SHP77 treated with DMSO at 0.1 percent for 48 hours (cell line): ENCODE measurements around the gene UBIAD1.

Source experiments
- DNase-seq: peaks from one replicate; lab custom pipeline; 2025; lab: John Stamatoyannopoulos, UW

UBIAD1 gene

DNA sequence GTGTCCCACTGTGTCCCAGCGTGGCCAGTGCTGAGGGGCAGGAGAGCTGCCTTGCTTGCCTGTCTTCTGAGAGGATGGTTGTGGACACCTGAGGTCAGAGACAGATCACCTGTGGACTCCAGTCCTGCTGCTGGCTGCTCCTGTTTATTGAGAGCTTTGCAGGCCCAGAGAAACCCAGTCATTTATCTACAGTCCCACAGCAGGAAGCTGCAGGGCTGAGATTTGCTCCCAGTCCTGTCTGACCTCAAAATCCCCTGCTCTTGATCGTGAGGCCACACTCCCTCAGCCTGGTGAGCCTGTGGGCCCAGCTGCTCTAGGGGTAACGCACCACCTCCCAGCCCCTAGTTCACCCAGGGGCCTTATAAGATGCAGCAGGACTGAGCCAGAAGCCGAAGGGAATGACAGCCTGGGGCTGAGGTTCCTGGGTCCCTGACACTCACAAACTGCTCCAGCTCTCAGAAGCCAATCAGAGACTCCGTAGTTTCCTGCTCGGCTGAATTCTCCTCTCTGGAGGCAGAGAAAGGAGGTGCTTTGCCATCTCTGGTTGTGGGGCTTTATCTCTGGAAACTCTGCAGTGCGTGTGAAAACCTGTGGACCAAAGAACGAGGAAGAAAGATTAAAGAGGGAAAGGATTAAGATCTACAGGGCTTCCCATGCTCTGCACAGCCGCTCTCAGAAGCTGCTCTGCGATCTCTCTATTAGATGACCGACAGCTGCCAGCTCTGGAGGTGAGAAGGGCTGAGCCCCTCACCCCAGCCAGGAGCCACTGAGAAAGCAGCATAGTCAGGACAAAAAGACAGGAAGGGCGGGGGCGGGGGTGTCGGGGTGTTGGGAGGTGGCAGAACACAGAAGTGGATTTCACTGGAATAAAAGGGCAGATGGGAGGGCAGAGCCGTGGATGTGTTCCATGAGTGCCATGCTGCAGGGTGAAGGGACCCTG, 39.1 kb downstream of the UBIAD1 start:
- no peak for DNase-seq

DNA sequence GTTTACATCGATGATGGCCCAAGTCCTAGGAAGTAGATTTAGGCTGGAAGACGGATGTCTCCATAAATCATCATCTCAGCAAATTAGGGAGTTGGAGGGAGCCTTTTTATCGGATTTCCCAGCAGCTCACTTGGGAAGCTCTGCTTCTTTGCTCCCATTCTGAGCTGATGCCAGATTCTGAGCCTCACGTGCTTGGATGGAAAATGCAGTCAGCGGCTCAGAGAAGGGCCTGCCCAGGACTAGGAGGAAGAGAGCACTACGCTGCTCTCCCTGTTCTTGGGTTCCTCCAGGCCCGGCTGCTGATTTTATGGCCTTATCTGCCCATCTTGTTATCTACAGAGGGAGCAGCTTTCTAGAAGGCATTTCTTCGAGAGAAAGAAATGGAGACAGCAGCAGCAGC, 42.0 kb downstream of the UBIAD1 start:
- no peak for DNase-seq

DNA sequence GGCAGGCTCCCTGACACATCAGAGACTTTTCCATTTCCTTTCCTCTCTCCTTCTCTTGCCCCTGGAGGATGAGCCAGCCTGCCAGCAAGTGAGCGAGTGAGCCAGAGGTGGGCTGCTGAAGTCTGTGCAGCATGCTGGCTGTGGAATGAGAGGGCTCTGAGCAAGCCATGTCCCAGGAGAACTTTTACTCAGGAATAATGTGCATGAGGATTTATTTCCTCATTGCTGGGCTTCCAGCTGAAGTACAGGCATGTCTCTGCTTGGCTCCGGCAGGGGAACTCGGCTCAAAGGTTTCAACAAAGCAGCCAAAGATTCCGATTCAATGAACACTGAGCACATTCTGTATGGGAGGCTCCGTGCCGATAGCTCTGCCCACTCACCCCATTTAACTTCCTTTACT, 43.7 kb downstream of the UBIAD1 start:
- DNase-seq = no peak

DNA sequence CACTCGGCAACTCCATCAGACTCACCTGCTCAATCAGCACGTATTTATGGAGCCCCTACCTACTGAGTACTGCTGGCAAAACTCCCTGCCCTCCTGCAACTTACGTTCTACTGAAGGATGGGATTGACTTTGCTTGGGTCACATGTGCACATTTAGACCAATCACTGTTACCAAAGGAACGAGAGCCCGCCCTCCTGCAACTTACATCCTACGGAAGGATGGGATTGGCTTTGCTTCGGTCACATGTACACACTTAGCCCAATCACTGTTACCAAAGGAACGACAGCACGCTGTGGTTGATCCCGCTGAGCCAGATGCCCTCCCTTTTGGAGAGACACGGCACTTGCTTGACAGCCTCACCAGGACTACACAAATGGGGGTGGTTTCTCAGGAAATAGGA, 46.0 kb downstream of the UBIAD1 start:
- DNase-seq = no peak

DNA sequence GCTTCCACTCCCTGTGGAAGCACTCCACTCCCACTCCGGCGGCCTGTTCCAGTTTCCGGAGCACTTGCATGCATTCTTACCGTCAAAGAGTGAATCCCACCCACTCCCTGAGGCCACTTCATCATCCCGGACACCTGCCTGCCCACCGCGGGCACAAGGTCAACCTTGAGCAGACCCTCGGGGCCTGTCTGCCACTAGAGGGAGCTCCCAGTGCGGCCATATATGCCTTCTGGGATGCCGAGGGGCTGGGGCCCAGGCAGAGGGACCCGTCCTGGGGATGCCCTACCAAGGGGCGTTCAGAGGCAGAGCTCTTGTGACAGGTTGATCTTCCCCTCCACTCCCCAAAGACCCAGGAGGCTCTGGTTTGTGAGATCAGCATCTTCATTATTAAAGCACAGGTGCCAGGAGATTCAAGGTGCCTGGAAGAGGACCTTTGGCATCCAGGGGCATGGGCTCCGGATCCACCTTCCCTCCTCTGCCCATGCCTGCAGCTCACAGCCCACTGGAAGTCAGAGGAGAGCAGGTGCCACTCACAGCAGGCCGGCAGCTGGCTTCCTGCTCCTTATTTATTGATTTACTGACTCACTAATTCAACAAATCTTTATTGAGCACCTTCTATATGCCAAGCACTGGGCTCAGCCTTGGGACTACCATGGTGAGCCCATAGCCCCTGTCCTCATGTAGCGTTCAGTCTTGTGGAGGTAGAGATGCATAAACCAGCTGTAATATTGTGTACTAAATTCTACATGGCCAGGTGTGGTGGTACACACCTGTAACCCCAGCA, 47.3 kb downstream of the UBIAD1 start:
- peak; percentile 6 for DNase-seq

DNA sequence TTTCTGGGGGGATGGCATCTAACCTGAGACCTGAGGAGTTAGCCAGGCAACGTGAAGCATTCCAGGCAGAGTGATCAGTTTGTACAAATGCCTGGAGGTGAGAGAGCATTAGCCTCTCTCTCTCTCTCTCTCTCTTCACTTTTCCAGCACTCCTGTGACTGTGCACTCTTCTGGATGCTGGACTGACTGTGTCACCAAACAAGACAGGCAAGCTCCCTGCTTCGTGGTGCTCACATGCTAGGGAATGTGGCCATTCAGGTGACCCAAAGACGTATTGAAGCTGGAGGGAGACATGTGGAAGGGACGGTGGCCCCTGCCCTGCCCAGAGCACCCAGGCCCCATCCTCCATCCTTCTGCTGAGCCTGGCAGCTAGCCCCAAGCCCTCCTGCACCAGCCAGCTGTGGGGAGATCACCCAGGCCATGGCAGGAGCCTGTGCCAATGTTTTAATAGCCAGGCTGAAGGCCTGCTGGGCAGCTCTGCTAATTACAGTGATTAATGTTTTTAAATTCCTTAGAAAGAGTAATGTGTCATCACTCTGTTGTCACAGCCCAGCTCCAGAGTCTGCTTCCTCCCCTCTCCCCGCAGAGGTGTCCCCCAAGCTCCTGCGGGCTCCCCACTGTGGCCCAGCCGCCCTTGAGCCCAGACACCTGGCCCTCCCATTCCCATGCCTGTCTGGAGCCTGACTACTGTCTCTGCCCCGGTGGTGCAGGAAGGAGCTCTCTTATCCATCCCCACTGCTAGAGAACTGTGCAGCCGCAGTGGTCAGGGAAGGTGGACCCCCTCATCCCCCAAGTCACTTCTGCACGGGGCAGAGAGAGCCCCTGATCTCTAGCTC, 48.9 kb downstream of the UBIAD1 start:
- DNase-seq = no peak

DNA sequence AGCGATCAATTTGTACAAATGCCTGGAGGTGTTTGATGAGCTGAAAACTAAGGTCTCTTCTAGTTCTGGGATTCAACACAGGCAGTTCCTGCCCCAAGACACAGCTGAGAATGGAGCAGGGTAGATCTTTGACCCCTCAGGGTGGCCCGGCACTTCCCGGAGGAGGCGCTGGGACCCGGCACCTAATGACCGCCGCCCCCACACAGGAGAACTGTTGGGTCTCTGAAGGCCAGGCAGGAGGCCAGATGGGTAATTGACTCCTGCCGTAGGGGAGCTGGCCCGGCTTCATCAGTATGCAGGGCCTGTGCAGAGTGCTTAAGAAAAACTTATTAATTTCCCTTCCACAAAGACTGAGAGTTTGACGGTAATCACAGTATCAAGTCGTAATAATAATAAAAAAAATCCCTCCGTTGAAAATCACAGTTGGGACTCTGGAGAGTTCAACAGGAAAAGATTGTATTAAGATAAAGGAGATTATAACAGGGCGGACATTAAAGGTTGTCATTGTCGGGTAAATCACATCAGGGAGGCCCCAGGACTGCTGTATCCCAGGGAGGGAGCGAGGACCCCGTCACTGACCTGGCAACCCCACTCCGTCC, 51.7 kb downstream of the UBIAD1 start:
- DNase-seq = no peak

DNA sequence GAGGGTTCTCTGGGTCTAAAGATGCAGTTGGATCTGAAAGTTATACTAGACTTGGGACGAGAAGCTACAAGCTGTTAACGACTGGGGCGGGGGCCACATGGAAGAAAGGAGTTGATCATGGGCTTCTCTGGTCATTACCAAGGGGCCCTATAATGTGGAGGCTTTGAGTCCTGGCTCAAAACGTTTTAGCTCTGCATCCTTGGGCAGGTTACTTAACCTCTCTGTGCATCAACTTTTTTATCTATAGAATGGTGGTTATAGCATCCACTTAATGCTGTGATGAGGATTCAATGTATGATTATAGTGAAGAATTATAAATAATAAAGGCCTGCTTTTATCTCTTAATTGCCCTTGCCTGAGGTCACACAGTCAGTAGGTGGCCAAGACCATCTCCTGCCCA, 53.1 kb downstream of the UBIAD1 start:
- DNase-seq = no peak

DNA sequence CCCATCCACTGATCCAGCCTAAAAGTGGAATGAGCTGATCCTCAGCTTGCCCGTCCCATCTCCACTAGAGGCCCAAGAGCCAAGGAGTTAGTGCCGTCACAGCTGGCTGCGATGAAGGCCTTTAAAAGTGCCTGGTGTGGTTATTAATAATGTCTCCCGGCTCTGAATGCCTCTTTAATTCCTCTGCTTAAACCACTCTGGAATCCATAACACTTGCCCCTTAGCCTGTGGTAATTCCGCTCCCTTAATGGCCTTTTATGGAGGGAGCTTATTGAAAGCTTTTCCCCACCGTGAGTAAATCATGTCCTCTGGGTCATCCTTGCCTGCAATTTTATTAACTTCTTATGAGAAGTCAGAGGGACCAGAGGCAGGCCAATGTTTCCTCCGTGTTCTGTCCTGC, 55.4 kb downstream of the UBIAD1 start:
- no peak for DNase-seq

DNA sequence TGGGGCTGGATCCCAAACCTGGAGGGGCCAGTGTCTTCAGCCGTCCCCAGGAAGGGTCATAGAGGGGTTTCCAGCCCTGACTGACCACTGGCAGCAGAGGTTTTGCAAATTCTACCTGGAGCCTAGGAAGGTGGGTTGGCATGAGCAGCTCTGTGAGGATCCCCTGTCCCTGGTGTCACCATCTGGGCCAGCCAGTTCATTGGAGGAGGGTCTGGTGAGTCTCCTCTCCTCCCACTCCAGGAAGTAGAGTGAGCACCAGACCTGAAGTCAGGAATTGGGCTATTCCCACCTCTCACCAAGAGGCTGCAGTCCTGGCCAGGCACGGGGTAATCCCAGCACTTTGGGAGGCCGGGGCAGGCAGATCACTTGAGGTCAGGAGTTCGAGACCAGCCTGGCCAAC, 57.4 kb downstream of the UBIAD1 start:
- no peak for DNase-seq

DNA sequence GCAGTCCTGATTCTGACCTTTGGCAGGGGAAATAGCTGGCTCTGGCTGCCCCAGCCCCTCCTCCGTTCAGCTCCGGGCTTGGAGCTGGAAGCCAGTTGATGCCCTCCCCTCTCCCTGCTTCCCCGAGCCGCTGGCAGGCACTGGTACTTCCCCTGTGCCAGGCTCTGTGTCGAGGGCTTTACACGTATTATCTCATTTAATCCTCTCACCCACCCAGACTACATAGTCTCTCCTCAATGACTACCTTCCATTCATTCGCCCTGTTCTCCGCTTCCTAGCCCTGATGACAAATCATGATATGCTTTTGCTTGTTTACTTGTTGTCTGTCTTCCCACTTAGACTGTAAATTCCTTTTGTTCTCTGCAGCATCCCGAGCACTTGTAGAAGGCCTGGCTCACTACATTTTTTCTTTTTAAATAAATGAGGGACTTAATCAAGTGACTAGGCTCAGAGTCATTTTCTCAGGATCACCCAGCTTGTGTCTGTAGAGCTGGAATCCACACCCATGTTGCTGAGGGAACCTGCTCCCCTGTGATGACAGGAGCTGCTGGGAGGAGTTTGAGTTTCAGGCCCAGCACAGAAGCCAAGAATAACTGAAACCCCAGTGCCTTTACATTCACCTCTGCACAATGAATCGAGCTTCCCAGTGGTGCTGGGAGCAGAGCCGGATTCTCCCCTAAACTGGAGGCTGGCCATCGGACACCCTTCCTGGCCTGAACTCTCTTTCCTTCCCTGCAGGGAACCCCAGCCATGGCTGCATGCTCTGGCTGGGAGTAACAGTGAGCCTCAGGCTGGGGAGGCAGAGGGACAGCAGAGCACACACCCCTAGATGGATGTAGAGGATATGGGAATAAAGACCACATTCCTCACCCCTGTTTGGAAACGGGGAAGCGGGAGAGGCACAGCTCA, 58.3 kb downstream of the UBIAD1 start:
- no peak for DNase-seq

DNA sequence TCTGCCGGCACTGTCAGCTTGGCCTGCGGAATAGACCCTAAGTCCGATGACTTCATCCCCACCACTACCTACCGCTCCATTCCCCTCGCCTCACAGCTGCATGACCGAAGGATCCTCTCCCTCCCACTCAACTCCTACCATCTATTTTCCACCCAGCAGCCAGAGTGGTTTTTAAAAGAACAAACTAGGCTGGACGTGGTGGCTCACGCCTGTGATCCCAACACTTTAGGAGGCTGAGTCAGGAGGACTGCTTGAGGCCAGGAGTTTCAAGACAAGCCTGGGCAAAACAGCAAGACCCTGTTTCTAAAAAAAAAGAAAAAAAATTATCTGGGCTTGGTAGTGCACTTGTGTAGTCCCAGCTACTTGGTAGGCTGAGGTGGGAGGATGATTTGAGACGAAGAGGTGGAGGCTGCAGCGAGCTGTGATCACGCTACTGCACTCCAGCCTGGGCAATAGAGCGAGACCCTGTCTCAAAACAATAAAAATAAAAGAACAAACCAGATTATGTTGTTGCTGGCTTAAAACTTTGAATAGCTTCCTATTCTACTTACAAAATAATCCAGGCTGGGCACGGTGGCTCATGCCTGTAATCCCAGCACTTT, 59.0 kb downstream of the UBIAD1 start:
- no peak for DNase-seq

DNA sequence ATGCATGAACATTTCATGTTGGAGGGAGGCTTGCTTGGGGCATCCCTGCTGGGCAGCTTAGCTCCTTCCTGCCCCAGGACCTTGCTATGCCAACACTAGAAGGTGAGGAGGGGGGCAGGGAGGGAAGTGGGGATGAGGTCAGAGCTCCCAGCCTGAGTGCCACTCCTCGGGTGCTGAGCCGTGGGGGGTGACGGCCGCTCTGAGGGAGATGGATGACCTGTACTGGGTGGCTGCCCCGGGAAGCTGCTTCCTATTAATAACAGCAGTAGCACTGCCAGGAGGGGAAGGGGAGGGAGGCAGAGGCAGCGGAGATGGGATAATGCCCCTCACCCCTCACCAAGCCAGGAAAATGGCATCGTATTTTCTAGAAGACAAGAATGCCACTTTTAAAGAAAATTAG, 60.6 kb downstream of the UBIAD1 start:
- DNase-seq = no peak

DNA sequence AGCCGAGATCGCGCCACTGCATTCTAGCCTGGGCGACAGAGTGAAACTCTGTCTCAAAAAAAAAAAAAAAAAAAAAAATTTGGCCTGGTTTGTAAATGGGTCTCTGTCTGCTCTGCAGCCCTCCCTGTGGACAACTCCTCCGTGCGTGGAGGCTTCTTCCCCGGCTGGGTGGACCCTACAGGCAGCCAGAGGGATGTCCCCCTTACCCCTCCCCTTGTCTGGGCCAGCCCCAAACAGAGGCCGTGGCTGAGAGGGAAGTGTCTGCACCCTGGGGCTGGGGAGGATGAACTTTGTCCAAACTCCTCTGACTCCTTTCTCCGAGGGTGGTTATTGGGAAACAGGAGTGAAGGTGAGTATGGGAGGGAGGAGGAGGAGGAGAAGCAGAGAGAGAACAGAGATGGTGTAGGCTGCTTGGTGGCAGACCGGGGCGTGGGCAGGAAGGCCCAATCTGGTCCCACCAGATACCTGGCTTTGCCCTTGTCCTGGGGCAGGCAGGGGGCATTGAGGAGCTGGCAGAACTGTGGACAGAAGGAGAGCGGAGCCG, 61.3 kb downstream of the UBIAD1 start:
- no peak for DNase-seq

DNA sequence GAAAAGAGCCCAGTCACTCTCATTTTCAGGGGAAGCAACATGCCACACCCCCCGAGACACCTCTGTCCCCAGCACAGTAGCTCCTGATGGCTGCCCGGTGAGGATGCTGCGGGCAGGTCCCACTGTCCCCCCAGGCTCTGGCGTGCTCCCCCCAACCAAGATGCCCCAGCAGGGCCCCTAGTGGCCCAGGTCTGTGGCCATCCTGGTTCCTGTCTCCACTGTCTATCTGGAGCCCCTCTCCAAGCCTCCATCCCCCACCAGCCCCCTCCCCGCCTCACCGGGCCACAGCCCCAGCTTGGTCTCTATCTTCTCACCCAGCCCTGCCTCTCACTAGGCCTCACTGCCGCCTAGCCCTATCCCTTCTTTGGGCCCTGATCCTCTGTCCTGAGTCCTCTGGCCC, 61.8 kb downstream of the UBIAD1 start:
- no peak for DNase-seq

DNA sequence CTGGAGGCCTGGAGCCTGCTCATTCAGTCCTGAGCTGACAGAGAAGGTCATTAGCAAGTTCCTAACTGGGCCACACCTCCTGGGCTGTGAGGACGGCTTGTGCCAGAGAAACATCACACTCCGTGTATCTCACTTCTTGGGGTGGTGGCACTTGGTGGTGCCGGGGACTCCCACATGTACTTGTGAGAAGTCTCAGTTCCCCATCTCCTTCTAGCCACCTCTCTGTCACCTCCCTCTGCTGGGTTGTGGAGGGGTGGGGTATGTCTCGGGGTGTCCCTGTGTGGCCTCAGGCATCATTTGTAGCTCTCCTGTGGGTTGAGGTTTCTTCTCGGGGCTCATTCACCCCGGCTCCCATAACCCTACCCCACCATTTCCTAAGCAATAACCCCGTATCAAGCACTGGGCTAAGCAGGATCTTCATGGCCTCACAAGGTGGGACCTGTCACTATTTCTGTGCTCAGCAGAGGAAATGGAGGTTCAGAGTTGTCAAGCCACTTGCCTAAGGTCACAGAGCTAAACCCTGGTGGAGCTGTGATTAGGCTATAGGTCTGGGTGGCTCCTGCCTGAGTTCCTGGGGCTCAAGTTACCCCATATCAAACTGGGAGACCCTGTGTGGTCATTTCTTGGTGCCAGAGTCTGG, 62.5 kb downstream of the UBIAD1 start:
- no peak for DNase-seq

DNA sequence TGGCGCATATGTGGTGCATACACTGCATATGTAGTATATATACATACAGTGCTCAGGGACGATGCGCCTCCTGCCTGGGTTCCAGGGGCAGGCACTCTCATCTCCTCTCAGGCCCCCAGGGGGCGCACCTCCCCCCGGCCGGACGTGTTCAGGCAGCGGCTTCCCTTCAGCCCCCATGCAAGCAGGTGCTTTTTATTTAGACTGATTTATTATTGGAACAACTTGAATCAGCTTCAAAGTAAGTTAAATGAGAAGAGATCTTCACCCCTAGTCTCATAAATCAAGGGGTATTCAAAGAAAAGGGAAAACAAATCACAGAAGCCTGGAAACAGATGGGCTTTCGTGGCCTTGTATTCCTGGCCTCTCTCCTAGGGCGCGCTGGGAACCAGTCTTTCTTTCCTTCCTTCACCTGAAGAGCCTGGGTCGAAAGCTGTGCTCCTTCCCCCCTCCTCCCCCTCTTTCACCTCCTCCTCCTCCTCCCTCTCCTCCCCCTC, 64.6 kb downstream of the UBIAD1 start:
- DNase-seq = peak; percentile 18
